Head of caudate nucleus (tissue), 42 donors: ENCODE results near the gene HLA-DRB1.
"Not testable (repeated sequence)": the region's sequence is repeated elsewhere in the genome, so short reads cannot be mapped to it uniquely, and the experiment has no call there.

ENCODE experiments used
- DNase-seq, 42 donors: peaks; one replicate each; pipeline versions ENCODE4 v3.0.0 to v3.0.0-alpha.2; 2020 to 2021; ENCODE audit warnings: mixed read lengths in 7 of 42
- intact Hi-C: fragments of 100-400 bp; cut with DNase I; formaldehyde crosslinking; loops from one replicate; pipeline ENCODE4 v1.15.0; 2022

Gene HLA-DRB1

DNA sequence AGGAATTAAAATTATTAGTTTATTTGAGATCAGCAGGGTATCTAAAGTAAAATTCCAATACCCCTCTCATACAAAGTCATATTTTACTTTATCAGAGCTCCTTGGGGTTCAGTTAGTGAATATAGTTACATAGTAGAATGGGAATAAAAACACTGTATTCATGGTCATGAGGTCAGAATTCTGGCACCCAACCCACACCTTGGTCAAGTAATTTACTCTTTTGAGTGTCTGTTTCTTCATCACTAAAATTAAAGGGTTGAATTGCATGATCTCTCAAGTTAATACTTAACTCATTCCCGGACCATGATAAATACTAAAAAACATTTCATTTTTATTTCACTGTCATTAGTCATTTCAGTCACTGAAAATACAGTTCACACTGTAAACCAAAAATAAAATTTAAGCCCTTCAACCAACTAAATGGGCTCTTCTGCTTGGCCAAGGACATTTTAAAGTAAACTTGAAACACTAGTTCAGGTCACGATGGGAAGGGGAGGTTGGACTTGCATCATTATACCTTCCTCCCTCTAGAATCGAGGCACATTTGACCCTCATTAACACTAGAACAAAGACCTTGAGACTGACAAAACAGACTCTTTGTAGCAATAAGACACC lies 21.1 kb upstream of the HLA-DRB1 start:
- intact Hi-C loops = no loop called here
- no peak for DNase-seq

DNA sequence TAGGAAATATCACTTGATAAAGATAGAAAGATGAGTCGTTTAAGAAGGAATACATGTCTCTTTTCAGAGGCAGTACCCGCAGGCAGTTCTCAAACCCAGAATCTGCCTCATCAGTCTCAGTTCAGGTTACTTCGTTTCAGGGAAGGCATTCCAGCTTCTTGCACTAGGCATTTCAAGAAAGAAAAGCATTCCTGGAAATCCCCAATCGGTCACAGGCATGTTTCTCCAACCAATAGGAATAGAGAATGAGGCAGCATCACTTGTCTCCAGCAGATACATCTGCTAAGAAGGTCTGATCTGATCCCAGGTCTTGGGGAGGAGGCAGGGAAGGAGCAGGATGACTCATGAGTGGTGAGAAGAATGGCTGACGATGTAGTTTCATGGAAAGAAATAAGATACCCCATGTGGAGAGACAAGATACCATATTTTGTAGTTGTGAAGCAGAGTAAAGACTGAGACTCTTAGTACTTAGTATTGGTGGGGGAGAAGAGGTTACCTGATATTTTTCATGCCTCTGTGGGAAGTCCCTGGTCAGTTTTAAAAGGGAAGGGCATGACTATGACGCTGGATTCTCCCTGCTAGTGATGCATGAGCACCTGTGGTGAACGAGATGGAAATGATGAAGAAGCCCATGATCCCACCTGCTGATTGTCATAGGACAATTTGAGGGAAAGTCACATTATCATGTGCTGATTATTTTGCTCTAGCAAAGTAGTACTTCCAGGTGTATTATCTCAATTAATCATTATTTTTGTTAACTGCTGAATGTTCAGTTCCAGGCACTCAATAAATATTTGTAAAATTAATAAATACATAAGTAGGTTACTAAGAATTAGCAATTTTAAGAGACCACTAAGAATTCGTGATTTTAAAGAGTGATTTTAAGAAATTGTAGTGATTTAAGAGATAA lies 20.3 kb upstream of the HLA-DRB1 start:
- peak in 29 of 42 donors; percentile 2 to 85 (median 43) for DNase-seq
- intact Hi-C loops = no loop called here

- no peak for DNase-seq
- intact Hi-C loops = no loop called here
Observed at GRCh38 chr6:32609391-32609730, 19.7 kb upstream of the HLA-DRB1 start.

GRCh38 chr6:32608362-32608761 lies 18.7 kb upstream of the HLA-DRB1 start:
- no peak for DNase-seq
- intact Hi-C loops = no loop called here

DNA sequence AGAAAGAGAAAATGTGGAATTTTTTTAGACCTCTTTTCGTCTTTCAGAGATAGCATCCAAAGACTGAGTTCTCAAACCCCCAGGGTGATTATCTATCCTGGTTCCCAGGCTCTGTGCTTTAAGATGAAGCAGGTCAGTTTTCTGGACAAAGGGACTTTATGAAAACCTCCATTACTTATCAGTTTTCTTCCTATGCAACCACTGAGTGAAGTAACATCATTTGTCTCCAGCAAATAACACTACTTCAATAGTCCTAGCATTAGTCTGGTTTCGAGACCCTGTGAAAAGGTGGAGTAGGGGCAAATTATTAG lies 18.3 kb upstream of the HLA-DRB1 start:
- DNase-seq = no peak
- intact Hi-C loops = no loop called here

DNA sequence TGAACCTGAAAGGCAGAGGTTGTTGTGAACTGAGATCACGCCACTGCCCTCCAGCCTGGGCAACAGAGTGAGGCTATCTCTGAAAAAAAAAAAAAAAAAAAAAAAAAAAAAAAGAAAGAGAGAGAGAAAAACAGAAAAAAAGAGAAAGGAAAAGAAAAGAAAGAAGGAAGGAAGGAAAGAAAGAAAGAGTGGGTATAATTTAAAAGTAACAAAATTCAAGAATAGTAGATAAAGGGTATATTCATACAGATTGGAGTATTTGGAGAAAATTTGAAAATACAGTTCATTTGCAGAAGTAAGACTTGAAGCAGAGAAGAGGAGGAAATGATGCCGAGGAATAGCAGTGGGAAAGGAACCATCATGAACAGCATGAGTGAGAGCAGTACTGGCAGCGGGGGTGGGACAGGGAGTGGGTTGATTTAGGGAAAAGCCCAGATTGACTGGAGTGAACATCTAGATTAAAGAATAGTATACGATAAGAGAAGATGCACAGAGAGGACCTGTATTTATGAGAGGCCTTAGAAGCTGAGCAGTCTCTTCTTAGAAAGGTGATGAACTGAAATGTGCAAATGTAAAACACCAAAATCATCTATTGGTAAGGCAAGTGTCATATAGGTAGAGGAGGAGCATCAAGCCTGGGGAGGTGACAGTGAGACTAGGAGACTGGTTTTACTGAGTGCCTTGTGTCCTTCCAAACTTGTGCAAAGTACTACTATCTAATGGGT lies 17.8 kb upstream of the HLA-DRB1 start:
- intact Hi-C loops = no loop called here
- peak in 2 of 42 donors; percentile 2 to 46 for DNase-seq

- DNase-seq = no peak
- intact Hi-C loops = no loop called here
Observed at GRCh38 chr6:32604434-32604877, 14.8 kb upstream of the HLA-DRB1 start.

GRCh38 chr6:32603888-32604287 lies 14.2 kb upstream of the HLA-DRB1 start:
- intact Hi-C loops = no loop called here
- no peak for DNase-seq

DNA sequence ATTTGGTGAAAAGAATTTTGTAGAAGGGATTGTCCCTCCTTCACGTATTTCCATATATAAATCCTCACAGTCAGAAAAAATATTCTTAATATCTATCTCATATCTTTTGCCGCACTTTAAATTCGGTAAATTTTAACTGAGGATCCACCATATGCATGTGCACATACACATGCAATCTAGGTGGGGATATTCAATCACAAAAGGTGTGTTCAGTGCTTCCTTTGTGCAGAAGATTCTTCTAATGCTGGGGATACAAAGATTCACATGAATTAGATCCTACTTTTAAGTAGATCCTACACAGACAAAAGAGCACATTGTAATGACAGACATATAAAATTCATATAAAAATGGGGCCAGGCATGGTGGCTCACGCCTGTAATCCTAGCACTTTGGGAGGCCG lies 13.6 kb upstream of the HLA-DRB1 start:
- no peak for DNase-seq
- intact Hi-C loops = no loop called here

DNA sequence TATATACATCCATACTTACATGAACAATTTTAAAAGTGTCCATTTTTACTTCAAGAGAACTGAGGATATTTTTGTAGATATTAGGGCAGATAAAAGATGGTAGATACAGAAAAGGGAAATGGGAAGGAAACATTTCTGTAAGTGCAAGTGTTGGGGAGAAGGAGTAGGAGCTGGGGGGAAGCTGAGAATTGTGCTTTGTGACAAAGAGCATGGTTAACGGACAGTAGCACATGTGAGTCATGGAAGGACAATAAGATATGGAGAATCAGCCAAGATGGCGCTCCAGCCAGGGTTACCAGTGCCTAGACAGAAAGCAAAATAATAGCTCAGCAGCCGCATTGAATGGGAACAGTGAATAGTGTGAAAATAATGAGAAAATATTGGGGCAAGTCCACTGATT lies 12.7 kb upstream of the HLA-DRB1 start:
- DNase-seq = no peak
- intact Hi-C loops = no loop called here

- intact Hi-C loops = no loop called here
Observed at GRCh38 chr6:32597024-32597423, 7.4 kb upstream of the HLA-DRB1 start.

DNA sequence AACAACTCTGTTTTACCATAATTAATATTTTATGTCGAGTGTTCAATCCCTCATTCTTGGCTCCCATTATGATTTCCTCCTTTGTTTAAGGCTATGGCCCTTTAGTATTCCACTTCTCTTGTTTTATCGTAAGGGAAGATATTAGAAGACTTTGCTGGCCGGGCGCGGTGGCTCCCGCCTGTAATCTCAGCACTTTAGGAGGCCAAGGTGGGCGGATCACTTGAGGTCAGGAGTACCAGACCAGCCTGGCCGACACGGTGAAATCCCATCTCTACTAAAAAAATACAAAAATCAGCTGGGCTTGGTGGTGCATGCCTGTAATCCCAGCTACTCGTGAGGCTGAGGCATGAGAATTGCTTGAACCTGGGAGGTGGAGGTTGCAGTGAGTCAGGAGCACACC lies 1.1 kb upstream of the HLA-DRB1 start:
- intact Hi-C loops, DNase-seq: not testable (repeated sequence)

More at GRCh38 chr6:32597024-32597423, 7.4 kb upstream of the HLA-DRB1 start:
- DNase-seq = no peak

DNA sequence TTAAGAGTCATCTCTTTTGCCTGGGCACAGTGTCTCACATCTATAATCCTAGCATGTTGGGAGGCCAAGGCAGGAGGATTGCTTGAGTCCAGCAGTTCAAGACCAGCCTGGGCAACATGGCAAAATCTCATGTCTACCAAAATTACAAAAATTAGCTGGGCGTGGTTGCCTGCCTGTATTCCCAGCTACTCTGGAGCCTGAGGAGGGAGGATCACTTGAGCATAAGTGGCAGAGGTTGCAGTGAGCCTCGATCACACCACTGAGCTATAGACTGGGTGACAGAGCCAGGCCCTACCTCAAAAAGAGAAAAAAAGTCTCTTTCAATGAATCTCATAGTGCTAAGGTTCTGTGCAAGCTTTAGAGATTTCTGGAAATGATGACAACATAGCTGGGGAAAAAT lies 1.5 kb downstream of the HLA-DRB1 start:
- no peak for DNase-seq
- intact Hi-C loops = no loop called here

- intact Hi-C loops = no loop called here
- DNase-seq = no peak
Observed at GRCh38 chr6:32583527-32583898, 6.1 kb downstream of the HLA-DRB1 start.

- no peak for DNase-seq
- intact Hi-C loops = no loop called here
Observed at GRCh38 chr6:32581315-32582095, 8.1 kb downstream of the HLA-DRB1 start.

- DNase-seq = no peak
- intact Hi-C loops = no loop called here
Observed at GRCh38 chr6:32580593-32580992, 9.1 kb downstream of the HLA-DRB1 start.

DNA sequence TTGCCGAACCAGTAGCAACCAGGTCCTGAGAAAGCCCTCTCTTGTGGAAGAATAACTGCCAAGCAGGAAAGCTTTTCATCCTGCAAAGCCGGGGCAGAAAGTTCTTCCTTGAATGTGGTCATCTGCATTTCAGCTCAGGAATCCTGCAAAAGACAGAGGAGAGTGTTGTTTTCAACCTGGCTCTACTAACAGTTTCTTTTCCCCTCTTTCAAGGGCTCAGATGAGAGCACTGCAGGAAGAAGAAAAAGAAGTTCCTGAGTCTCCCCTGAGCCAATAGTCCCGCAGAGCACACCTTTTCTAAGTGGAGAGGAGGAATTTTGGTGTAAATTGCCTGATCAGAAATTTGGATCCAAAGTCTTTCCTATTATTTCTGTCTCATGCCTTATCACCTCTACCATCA lies 10.7 kb downstream of the HLA-DRB1 start:
- intact Hi-C loops = no loop called here
- no peak for DNase-seq

DNA sequence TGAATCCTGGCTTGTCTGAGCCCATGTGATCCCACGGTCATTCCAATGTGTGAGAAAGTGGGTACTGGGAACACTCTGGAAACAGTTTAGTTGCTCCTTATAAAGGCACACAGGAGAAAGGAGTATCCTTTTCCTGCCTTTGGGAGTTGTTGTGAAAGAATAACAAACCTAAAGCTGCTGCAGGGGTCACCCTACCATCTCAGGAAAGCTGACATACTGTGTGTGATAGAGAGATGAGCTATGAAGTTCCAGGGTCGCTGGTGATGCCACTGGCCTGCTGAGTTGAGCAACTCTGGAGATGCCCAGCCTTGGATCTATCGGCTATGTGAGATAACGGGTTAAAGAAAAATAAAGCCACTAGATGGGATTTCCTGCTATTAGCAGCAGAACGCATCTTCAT lies 12.2 kb downstream of the HLA-DRB1 start:
- intact Hi-C loops = not testable (repeated sequence)

DNA sequence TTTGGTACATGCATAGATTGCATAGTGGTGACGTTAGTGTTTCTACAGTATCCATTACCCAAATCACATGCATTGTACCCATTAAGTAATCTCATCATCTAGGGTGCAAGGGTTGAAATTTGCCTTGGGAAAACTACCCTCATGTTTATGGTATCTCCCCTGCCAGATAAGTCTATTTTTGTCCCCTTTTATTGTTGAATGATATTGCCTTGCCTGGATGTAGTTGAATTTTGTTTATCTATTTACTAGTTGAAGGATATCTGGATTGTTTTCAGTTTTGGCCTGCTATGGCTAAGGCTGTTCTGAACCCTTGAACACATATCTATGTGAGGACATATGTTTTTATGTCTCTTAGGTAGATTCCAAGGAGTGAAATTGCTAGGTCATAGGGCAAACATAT lies 13.4 kb downstream of the HLA-DRB1 start:
- intact Hi-C loops = no loop called here
- no peak for DNase-seq

More for the DNA sequence above, 12.2 kb downstream of the HLA-DRB1 start:
- not testable (repeated sequence) for DNase-seq
